HG02678 (cell line): ENCODE data around the gene PTPN2.
A peak's percentile ranks its signal among the peaks of the same experiment; 100 is the strongest.
"Not testable (repeated sequence)": the region's sequence is repeated elsewhere in the genome, so short reads cannot be mapped to it uniquely, and the experiment has no call there.

Experiments used
- ATAC-seq: cut with Tn5 transposase; IDR thresholded peaks from one replicate; pipeline ENCODE4 v1.9.1; 2021; ENCODE audit warnings: mild to moderate bottlenecking, moderate library complexity; ENCODE audit not compliant: unreplicated experiment

The PTPN2 gene

DNA sequence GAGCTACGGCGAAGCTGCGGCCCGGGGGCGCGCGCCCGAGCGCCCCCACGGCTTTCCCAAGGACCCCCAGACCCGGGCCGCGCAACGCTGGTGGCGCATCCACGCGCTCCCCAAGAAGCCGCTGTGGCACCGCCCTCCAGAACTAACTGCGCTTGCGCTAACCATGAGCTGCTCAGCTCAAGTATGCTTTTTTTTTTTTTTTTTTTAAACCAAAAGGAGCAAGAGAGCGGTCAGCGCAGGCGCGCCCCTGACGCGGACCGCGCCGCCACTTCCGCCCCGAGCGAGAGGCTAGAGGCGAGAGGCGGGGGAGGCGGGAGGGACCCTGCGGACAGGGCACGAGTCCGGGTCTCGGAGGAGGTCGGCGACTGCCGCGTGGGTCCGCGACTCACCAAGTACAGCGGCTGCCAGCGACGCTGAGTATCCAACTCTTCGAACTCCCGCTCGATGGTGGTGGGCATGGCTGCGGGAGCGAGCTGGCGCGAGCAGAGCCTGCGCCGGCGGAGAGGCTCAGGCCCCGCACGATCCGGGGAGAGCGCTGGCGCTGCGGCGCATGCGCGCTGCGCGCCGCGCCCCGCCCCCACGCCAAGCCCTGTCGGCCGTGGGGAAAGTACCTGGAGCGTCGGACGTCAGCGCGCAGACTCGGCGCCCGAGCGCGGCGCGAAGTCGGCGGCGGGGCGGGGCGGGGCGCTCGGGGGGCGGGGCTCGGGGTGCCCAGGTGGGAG is at the start of gene PTPN2:
Gene PTPN2, minus strand, starts transcription at position 554 of the 722 bp plus-strand sequence. Its CDS starts 96 bp downstream, at position 458.
- ATAC-seq: peak; percentile 76

DNA sequence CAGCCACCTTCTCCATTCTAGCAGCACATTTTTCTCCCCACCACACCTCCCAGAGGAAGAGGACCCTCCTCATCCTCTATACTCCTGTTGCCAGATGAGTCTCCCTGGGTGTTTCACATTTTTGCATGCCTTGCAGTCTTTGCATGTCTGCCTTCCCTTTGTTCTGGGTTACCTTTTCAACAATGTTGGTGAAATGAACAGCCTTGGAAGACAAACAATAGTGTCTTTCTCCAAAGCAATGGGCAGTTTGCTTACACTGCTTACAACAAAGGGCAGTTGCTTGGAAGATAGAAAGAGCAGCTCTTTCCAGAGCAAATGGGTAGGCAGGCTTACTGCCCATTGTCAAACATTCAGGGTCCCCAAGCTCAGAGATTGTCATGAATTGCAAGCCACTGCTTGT is 49.3 kb upstream of the PTPN2 start:
- ATAC-seq: no peak

DNA sequence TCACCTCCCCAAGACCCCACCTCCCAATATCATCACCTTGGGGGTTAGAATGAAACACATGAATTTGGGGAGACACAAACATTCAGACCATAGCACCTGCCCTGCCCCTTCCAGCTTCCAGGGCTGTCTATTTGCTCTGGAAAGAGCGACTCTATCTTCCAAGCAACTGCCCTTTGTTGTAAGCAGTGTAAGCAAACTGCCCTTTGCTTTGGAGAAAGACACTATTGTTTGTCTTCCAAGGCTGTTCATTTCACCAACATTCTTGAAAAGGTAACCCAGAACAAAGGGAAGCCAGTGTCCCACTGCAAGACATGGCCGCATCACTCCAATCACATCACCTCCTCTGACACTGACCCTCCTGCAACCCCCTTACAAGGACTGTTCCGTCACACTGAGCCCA is 46.9 kb upstream of the PTPN2 start:
- ATAC-seq: no peak

DNA sequence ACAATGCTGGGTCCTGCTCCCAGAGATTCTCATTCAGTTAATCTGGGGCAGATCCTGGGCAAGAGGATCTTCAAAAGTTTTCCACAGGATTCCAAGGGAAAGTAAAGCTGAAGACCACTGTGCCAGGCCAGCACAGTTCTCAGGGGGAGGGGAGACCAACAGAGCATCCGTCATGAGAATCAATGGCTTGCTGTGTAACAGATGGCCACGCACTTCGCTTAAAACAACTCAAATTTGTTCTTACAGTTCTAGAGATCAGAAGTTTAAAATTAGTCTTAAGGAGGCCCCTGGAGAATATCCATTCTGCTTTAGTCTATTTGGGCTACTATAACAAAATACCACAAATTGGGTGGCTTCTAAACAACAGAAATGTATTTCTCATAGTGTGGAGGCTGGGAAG is 46.3 kb upstream of the PTPN2 start:
- no peak for ATAC-seq

DNA sequence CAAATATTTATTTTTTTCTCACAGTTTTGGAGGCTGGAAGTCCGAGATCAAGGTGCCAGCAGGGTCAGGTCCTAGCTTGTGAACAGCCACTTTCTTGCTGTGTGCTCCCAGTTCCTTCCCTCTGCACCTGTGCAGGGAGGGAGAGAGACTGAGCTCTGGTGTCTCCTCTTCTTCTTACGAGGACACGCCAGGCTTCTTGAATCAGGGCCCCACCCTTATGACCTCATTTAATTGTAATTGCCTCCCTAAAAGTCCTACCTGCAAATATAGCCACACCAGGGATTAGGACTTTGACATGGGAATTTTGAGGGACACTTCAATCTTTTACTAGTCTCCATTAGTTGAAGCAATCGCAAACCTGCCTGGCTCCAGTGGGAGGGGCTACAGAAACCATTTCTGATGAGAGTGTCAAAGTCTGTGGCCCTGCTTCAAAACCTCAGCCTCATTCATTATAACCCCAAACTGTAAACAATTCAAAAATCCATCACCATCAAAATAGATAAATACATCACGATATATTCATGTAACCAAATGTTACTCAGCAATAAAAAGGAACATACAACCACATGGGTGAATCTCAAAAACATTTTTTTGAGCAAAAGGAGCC is 45.5 kb upstream of the PTPN2 start:
- no peak for ATAC-seq

DNA sequence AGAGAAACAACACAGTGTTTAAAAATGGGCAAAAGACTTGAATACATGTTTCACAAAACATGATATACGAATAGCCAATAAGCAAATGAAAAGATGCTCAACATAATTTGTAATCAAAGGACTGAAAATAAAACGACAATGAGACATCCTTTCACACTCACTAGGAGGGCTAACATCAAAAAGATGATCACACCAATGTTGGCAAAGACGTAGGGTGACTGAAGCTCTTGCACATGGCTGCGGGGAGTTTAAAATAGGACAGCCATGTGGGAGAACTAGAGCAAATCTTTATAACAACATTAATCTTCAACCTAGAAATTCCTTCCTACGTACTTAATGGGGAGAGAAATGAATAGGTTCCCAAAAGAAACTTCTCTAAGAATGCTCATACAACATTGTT is 44.6 kb upstream of the PTPN2 start:
- ATAC-seq: no peak

DNA sequence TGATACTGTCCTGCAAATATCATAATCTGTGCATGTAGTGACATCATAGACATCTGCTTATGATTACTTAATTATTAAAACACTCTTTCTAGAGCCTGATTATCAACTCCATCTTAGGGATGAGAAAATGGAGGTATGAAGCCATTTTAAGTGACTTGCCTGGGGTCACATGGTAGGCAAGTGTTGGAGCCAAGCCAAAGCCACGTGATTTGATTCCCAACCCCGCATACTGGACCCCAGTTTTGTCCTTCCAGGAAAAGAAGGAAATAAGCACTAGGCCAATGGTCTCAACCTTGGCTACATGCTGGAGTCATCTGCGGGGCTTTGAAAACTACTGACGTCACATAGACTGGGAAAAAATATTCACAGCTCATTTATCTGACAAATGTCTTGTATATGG is 44.2 kb upstream of the PTPN2 start:
- ATAC-seq: no peak

DNA sequence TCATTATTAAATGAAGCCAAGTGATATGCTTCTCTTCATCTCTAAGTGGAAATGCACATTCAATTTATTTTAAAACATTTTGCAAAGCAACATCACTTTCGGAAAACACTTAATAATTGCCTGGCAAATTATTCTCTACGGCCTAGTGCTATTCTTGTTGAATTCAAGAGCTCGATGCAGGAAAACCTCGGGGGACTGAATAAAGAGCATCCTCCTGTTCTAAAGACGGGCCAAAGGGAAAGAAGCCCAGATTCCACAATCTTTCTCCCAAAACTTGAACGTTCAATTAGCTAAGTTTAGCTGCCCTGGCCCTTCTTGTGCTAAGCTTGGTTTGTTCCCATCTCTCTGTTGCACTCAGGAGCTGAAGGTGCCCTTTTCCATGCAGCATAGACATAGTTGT is 40.6 kb upstream of the PTPN2 start:
- ATAC-seq: no peak

DNA sequence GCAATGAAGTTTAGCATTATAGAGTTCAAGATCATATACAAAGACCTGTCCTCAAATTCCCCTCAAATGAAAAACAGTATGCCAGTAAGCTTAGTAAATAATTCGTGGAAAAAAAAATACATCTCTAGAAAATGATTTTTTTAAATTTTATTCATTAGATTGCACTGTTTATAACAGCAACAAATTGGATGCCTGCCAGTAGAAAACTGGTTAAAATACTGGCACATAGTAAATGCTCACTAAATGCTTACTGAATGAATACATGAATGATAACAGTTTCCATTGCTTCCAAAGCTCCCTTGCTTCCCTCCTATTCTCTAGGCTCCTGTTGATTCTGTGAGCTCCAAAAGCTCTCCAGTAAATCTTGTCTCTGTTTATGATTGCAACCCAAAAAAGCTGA is 38.2 kb upstream of the PTPN2 start:
- ATAC-seq: no peak

DNA sequence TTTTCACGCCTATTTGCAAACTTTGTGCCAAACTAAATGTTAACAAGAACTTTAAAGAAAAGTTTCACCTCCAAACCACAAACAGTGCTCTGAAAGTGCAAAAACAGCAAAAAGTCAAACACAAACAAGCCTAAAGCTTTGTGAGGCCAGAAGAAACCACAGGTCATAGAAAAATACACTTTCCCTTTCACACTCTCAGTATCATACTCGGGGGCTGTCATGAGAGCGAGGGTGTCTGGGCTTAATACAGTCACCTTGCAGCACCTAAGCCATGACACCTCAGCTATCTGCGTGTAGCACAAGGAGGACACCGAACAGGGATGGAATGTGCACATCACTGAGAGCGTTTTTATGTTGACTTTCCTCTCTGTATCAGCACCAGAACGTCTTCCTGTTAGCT is 37.1 kb upstream of the PTPN2 start:
- no peak for ATAC-seq

DNA sequence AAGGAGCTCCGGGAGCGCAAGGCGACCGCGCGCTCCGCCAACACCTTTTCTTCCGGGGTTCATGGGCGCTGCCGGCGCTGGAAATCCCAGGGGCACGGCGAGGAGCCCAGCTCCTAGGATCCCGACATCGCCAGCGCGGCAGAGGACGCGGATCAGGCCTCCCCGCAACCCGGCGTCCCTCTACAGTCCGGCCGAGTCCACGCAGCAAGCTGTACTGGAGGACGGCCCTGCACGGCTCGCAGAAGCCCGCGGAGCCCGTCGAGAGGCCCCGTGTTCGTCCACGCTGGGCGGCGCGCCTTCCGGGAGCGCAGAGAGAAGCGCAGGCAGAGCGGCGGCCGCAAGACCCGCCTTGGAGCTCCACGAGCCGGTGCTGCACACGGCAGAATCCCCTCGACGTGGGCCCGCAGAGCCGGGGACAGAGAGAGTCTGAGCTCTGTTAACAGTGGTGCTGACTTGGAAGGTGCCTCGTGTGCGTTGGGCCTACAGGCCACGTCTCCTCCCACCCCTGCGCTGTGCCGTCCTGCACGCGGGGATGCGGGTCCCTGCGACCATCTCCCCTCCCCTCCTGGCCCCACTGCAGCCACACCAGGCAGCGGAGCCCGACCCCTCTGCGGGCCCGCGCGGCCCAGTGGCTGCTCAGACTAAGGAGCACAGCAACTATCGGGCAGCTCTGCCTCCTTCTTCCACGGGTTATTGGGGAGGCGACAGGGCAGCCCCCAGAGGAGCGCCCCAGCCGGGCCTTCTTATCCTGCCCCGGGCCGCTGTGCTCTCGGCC is 28.1 kb upstream of the PTPN2 start:
- ATAC-seq: no peak

DNA sequence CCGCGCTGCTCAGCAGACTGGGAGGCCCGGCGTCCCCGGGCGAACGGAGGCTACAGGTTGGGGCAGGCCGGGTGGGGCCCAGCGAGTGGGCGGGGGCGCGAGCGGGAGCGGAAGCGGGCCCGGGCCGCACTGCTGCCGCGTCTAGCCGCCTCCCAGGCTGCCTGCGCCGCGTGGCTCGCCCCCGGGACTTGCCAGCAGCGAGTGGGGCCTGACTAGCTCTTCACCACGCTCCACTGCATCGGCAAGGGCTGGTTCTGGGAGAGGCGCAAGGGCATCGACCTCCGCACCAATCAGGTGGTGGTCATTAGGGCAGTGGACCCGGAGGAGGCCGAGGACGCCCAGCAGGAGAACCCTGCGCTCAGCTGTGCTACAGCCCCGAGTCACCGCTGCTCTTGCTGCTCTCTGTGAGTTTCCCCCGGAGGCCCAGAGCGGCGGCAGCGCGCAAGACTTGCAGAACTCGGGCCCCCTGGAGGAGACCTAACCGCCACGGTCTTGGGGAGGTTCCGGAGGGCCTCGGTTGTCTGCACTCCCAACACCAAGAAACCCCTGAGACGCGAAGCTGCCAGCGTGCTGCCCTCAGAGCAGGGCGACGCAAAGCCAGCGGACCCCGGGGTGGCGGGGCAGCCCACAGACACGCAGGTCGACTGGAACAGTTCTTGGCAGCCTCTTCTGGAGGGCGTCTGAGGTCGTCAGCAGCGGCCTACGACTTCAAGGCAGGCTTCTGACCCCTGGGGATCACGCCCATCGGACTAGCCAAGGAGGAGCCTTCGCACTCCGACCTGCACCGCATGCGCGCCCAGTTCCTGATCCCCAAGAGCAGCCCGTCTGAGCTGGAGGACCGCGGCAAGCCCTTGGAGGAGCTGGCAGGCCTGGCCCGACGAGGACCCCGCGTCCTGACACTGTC is 27.2 kb upstream of the PTPN2 start:
- no peak for ATAC-seq

DNA sequence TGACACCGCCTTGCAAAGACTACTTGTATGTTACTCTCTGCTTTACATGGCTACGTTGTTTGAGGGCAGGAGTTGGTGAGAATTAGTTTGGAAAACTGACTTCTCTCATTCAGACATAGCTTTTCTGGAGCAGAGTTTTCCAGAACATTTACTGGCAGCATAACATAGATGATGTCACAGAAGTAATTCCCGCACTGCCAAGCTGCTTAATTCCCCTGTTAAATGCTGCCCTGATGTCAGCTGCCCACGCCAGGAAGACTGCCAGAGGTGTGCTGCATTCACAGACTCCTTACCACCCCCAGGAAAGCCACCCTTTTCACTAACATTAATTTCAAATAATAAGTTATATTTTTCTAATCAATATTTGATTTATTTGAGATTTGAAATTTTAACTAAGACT is 24.7 kb upstream of the PTPN2 start:
- no peak for ATAC-seq

DNA sequence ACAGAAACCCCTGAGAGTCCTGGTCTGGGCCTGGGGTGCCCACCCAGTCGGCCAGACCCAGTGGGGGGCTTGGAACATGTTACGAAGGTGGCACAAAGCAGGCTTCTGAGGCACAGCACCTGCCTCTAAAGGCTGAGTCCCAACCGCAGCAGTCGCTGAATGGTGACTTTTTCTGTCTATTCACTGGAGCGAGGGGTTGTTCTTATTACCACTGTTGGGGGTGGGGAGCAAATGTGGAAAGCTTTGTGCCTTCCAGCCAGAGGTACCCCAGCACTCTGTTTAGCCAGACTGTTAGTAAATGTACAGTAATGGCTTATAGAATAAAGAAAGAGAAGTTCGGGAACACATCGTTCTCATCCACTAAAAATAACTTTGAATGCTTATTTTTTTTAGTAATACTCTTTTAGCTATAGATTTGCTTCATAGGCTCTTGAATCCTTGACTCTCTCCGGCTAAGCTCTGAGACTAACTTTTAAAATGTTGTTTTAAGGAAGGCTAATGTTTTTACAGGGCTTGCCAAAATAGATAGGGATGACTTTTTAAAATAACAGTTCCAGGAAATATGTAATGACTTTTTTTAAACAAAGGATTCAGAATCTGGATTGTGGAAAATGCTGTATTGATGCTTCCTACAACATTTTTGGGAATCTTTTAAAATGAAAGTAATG is 23.4 kb upstream of the PTPN2 start:
- ATAC-seq: no peak

DNA sequence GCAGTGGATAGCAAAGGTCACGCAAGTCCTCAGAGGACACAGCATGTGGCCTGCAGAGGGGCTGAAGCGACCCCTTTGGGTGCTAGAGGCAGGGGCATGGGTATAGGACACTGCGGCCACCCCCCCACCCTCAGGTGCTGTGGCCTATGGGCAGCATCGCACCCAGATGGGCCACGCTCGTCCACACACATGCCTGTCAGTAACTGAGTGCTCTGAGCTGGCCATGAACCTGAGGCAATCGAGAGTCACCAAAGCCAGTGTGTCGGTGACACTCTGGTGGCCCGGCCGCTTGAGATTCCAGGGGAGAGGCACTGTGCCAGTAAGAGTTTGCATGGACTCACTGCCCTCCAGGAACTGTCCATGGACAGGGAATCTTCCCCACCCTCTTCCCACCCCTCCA is 22.7 kb upstream of the PTPN2 start:
- no peak for ATAC-seq

DNA sequence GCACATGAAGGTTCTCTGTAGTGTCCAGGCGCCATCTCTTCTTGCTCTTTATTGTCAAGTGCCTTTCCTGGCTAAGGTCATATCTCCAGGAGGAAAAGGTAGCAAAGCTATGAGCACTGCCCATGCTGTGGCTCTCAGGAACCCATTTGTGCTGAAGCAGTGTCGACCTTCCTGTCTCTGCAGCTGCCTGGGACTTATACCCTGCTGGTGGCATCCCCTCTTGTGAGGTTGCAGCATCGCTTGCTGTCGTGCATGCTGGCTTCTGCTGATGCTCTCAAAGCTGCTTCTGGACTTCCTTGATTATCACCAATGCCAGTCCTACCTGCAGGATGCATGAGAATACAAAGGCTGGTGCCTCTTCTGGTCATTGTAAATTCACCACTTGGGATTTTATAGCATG is 22.1 kb upstream of the PTPN2 start:
- ATAC-seq: no peak

DNA sequence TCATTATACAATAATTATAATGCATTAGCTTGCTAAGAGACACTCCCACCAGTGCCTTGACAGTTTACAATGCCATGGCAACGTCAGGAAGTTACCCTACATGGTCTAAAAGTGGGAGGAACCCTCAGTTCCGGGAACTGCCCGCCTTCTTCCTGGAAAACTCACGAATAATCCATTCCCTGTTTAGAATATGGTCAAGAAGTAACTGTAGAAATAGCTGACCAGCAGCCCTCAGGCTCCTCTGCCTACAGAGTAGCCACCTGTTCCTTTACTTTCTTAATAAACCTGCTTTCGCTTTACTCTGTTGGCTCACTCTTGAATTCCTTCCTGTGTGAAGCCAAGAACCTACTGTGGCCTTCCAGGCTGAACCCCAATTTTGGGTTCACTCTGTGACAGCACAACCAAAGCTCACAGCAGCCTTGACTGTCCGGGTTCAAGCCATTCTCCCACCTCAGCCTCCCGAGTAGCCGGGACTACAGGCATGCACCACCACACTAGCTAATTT is 20.0 kb upstream of the PTPN2 start:
- no peak for ATAC-seq

DNA sequence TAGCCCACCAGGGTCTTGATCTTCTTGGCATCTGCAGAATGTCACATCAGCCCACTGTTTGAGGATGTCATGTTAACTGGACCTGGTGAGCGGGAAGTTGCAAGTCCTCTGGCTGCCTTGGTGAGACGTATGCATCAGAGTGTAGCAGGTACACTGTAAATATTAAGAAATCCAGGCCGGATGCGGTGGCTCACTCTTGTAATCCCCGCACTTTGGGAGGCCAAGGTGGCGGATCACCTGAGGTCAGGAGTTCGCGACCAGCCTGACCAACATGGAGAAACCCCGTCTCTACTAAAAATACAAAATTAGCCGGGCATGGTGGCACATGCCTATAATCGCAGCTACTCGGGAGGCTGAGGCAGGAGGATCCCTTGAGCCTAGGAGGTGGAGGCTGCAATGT is 17.2 kb upstream of the PTPN2 start:
- not testable (repeated sequence) for ATAC-seq

DNA sequence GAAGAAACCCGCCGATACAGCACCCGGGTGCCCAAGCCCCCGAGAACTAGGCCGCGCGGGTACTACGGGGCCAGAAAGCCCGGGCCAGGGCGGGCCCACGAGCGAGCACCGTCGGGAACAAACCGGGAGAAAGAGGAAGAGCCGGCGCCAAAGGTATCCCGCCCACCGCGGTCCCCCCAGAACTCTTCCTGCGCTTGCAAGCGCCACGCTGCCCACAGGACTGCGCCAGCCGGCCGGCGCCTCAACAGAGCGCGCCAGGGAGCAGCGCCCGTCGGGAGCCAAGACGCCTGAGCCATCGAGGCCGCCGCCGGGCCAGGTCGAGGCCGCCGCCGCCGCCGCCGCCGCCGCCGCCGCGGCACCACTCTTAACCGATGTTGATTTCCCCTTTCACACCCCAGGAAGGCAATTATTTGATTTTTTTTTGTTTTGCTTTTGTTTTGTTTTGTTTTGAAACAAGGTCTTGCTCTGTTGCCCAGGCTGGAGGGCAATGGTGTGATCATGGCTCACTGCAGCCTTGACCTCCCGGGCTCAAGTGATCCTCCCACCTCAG is 12.8 kb upstream of the PTPN2 start:
- not testable (repeated sequence) for ATAC-seq

DNA sequence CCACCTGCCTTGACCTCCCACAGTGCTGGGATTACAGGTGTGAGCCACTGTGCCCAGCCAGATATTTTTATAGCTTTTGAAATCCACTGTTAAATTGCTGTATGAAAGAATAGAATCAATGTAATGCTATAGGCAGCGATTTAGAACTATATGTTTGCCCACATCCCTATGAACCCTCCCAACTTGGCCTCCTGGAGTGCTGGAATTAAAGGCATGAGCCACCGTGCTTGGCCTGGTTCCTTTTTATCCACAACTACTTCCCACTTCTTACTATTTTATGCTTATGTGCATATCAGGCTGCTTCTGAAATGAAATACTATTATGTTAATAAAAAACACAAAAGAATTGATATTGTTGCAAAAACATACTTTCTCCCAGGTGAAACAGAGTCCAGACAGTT is 11.6 kb upstream of the PTPN2 start:
- no peak for ATAC-seq
